Mesenchymal stem cell (in vitro differentiated cells and primary cell): ENCODE measurements around the gene STK17A.
A peak's percentile ranks its signal among the peaks of the same experiment; 100 is the strongest.

Source experiments
- DNase-seq: peaks from one replicate; pipeline ENCODE4 v3.0.0-alpha.2; 2013
- H2AFZ ChIP-seq: one replicate; pipeline ENCODE4 v1.6.1; 2013; ENCODE audit warnings: low read depth, mild to moderate bottlenecking, control low read depth, inconsistent platforms, low read length, moderate library complexity
- H2AK5ac ChIP-seq: 2 replicates; pipeline ENCODE4 v1.6.1; 2013; ENCODE audit warnings: low read length, moderate library complexity, mild to moderate bottlenecking, inconsistent platforms; ENCODE audit not compliant: severe bottlenecking
- H2BK120ac ChIP-seq: one replicate; pipeline ENCODE4 v1.6.1; 2013; ENCODE audit warnings: low read depth, mild to moderate bottlenecking, inconsistent platforms, low read length, moderate library complexity
- H2BK12ac ChIP-seq, 2 experiments: one replicate each; pipeline ENCODE4 v1.6.1; 2013; ENCODE audit warnings: inconsistent platforms in 2 of 2, low read length in 2 of 2, mild to moderate bottlenecking in 2 of 2, moderate library complexity in 2 of 2, control low read depth in 1 of 2
- H2BK15ac ChIP-seq: one replicate; pipeline ENCODE4 v1.6.1; 2013; ENCODE audit warnings: mild to moderate bottlenecking, low read depth, inconsistent platforms; ENCODE audit not compliant: poor library complexity, severe bottlenecking
- H2BK5ac ChIP-seq: 2 replicates; pipeline ENCODE4 v1.6.1; 2013; ENCODE audit warnings: low read depth, mild to moderate bottlenecking, low read length, control low read depth, inconsistent platforms; ENCODE audit not compliant: poor library complexity, severe bottlenecking
- H3K14ac ChIP-seq, 2 experiments: one replicate each; pipeline ENCODE4 v1.6.1; 2013; ENCODE audit warnings: inconsistent platforms in 2 of 2, low read length in 2 of 2, control low read depth in 1 of 2, mild to moderate bottlenecking in 1 of 2, moderate library complexity in 1 of 2
- H3K18ac ChIP-seq, 2 experiments: one replicate each; pipeline ENCODE4 v1.6.1; 2013; ENCODE audit warnings: inconsistent platforms in 2 of 2, low read length in 2 of 2, control low read depth in 1 of 2, low read depth in 1 of 2, mild to moderate bottlenecking in 1 of 2
- H3K23ac ChIP-seq, 2 experiments: one replicate each; pipeline ENCODE4 v1.6.1; 2013; ENCODE audit warnings: inconsistent platforms in 2 of 2, low read length in 2 of 2, mild to moderate bottlenecking in 2 of 2, moderate library complexity in 2 of 2, control low read depth in 1 of 2
- H3K27ac ChIP-seq: 2 replicates; pipeline ENCODE4 v1.5.1; 2013; ENCODE audit warnings: mild to moderate bottlenecking, moderate library complexity, low read length, control low read depth, inconsistent platforms; ENCODE audit not compliant: poor library complexity, severe bottlenecking
- H3K27me3 ChIP-seq, 2 experiments: 2 replicates each; pipeline versions ENCODE4 v1.6.1 to v1.7.0; 2013; ENCODE audit warnings: low read length in 2 of 2, mild to moderate bottlenecking in 2 of 2, moderate library complexity in 2 of 2, control low read depth in 1 of 2, inconsistent platforms in 1 of 2; ENCODE audit not compliant: control insufficient read depth in 1 of 2, insufficient read depth in 1 of 2
- H3K36me3 ChIP-seq, 2 experiments: 2 replicates each; pipeline versions ENCODE4 v1.6.1 to v1.7.0; 2013; ENCODE audit warnings: low read length in 2 of 2, control low read depth in 1 of 2, inconsistent platforms in 1 of 2, low read depth in 1 of 2, mild to moderate bottlenecking in 1 of 2; ENCODE audit not compliant: insufficient read depth in 2 of 2, control insufficient read depth in 1 of 2
- H3K4ac ChIP-seq, 2 experiments: one replicate each; pipeline ENCODE4 v1.6.1; 2013; ENCODE audit warnings: inconsistent platforms in 2 of 2, low read length in 2 of 2, mild to moderate bottlenecking in 2 of 2, moderate library complexity in 2 of 2, control low read depth in 1 of 2, low read depth in 1 of 2
- H3K4me1 ChIP-seq: 2 replicates; pipeline ENCODE4 v1.6.1; 2013; ENCODE audit warnings: low read depth, low read length, control low read depth; ENCODE audit not compliant: control insufficient read depth, insufficient read depth
- H3K4me2 ChIP-seq: 2 replicates; pipeline ENCODE4 v1.6.1; 2013; ENCODE audit warnings: low read length, mild to moderate bottlenecking, inconsistent platforms; ENCODE audit not compliant: poor library complexity, severe bottlenecking
- H3K4me3 ChIP-seq, 2 experiments: 2 replicates each; pipeline versions ENCODE4 v1.5.1 to v1.7.0; 2013; ENCODE audit warnings: low read length in 2 of 2, mild to moderate bottlenecking in 2 of 2, control low read depth in 1 of 2, low read depth in 1 of 2; ENCODE audit not compliant: insufficient read depth in 1 of 2
- H3K79me1 ChIP-seq: replicated peaks from 2 replicates; pipeline ENCODE4 v1.6.1; 2013; ENCODE audit warnings: mild to moderate bottlenecking, control low read depth, low read length, inconsistent platforms; ENCODE audit not compliant: poor library complexity, severe bottlenecking
- H3K9ac ChIP-seq: 2 replicates; pipeline ENCODE4 v1.7.0; 2013; ENCODE audit warnings: mild to moderate bottlenecking, low read length, moderate library complexity
- H3K9me3 ChIP-seq: 2 replicates; pipeline ENCODE4 v1.7.0; 2013; ENCODE audit warnings: mild to moderate bottlenecking, low read length; ENCODE audit not compliant: control insufficient read depth
- H4K8ac ChIP-seq: one replicate; pipeline ENCODE4 v1.6.1; 2013; ENCODE audit warnings: inconsistent platforms, mild to moderate bottlenecking, low read length, moderate library complexity
- H4K91ac ChIP-seq: one replicate; pipeline ENCODE4 v1.6.1; 2013; ENCODE audit warnings: mild to moderate bottlenecking, low read length, inconsistent platforms
- WGBS: methylation state at CpG from one replicate; pipeline ENCODE4 v1.1.7; 2013; ENCODE audit warnings: mixed read lengths; 5-methylcytosine and 5-hydroxymethylcytosine counted together

Gene STK17A

DNA sequence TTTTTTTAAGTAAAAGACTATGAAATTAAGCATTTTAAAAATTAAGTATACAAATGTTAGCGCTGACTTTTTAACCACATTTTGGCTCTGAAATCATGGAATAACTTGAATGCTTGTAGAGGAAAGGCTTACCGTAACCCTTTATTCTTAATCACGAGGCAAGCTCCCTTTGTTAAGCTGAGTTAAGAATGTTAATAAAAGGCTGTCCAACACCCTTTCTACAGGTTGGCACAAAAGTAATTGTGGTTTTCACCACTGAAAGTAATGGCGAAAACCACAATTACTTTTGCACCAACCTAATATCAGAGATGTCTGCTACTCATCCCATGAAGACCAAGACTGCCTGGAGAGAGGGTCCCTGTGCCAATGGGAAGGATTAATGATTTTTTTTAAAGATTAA is 70.6 kb downstream of the STK17A start:
- Histone ChIP-seq H3K23ac (no peak overlapping the region), H3K9me3 (no peaks in the 10 kb centered on the region)
- WGBS, result 100% methylated on average over 3 of the region's 4 CpGs

GRCh38 chr7:43653891-43654504 is 71.1 kb downstream of the STK17A start:
- no peak overlapping the region for H4K91ac ChIP-seq
- H3K79me1 ChIP-seq, result peaks cover 20% of the 10 kb centered on the region
- no peaks in the 10 kb centered on the region for H3K27me3 ChIP-seq
- H2BK12ac ChIP-seq, result peak overlapping the region in 1 of 2 experiments; percentile 66
- no peaks in the 10 kb centered on the region for H3K9me3 ChIP-seq
- H3K4me2 ChIP-seq, result no peak overlapping the region
- peaks cover 17% of the 10 kb centered on the region for H3K4me1 ChIP-seq
- no peak overlapping the region for H2BK15ac ChIP-seq
- H3K9ac ChIP-seq, result no peak overlapping the region
- H2AK5ac ChIP-seq, result no peak overlapping the region
- H3K27ac ChIP-seq, result no peak overlapping the region
- no peak overlapping the region for H2AFZ ChIP-seq
- H4K8ac ChIP-seq, result no peak overlapping the region
- no peak overlapping the region for H3K14ac ChIP-seq
- DNase-seq, result no peak
- WGBS, result 97% methylated on average over 2 of the region's 4 CpGs
- H2BK5ac ChIP-seq, result no peak overlapping the region
- H2BK120ac ChIP-seq, result no peak overlapping the region
- no peaks in the 10 kb centered on the region for H3K36me3 ChIP-seq
- H3K23ac ChIP-seq, result no peak overlapping the region
- H3K18ac ChIP-seq, result peak overlapping the region in 1 of 2 experiments; percentile 60
- peak overlapping the region in 1 of 2 experiments; percentile 61 for H3K4ac ChIP-seq
- peak overlapping the region in 1 of 2 experiments; percentile 1 for H3K4me3 ChIP-seq

More for the DNA sequence above, 70.6 kb downstream of the STK17A start:
- Histone ChIP-seq H4K91ac (no peak overlapping the region), H3K18ac (peak overlapping the region in 1 of 2 experiments; percentile 38), H3K27ac (no peak overlapping the region), H2BK12ac (no peak overlapping the region), H3K14ac (no peak overlapping the region), H2AFZ (no peak overlapping the region), H2BK120ac (no peak overlapping the region), H3K79me1 (peaks cover 20% of the 10 kb centered on the region), H3K4me3 (no peak overlapping the region), H4K8ac (no peak overlapping the region), H3K36me3 (no peaks in the 10 kb centered on the region), H3K4ac (no peak overlapping the region), H3K27me3 (no peaks in the 10 kb centered on the region), H3K4me2 (no peak overlapping the region), H2BK5ac (no peak overlapping the region), H3K9ac (no peak overlapping the region), H2AK5ac (no peak overlapping the region), H3K4me1 (peaks cover 16% of the 10 kb centered on the region), H2BK15ac (no peak overlapping the region)
- DNase-seq, result no peak

- Histone ChIP-seq H3K79me1 (peaks cover 22% of the 10 kb centered on the region), H2BK120ac (no peak overlapping the region), H4K8ac (peak overlapping the region; percentile 51), H3K9me3 (no peaks in the 10 kb centered on the region), H3K4me3 (no peak overlapping the region), H2BK5ac (no peak overlapping the region), H3K4me2 (no peak overlapping the region), H3K4ac (no peak overlapping the region), H3K36me3 (no peaks in the 10 kb centered on the region), H3K27ac (no peak overlapping the region), H4K91ac (no peak overlapping the region), H3K27me3 (no peaks in the 10 kb centered on the region), H2BK15ac (no peak overlapping the region), H2BK12ac (no peak overlapping the region), H3K14ac (no peak overlapping the region), H2AK5ac (peak overlapping the region; percentile 81), H3K18ac (peak overlapping the region in 1 of 2 experiments; percentile 52), H3K4me1 (peaks cover 14% of the 10 kb centered on the region), H2AFZ (no peak overlapping the region), H3K23ac (no peak overlapping the region), H3K9ac (no peak overlapping the region)
- DNase-seq, result no peak
- 97% methylated on average over 2 of the region's 3 CpGs for WGBS
Measured at GRCh38 chr7:43655584-43655983, 72.7 kb downstream of the STK17A start.

DNA sequence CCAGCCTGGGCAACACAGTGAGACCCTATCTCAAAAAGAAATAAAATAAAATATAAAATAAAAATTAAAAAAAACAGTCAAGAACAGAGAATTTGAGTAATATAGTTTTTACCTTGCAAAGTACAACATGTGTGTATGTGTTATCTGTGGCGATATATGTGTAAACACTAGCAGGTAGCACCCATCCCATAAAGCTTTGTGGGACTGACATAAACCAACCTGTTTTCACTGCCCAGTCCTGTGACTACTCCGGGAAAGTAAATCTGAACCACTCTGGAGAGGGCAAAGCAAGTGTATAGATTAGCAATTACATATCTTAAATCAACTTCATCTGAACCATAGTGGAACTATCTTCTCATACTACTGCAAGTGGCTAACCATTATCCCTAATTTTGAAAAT is 74.1 kb downstream of the STK17A start:
- Histone ChIP-seq H2BK15ac (no peak overlapping the region), H3K23ac (no peak overlapping the region), H2AFZ (no peak overlapping the region), H3K9me3 (no peaks in the 10 kb centered on the region), H3K27me3 (no peaks in the 10 kb centered on the region), H4K91ac (no peak overlapping the region), H3K14ac (no peak overlapping the region), H2BK120ac (no peak overlapping the region), H2AK5ac (no peak overlapping the region), H3K79me1 (peaks cover 18% of the 10 kb centered on the region), H3K36me3 (no peaks in the 10 kb centered on the region), H2BK5ac (no peak overlapping the region), H2BK12ac (no peak overlapping the region), H3K4ac (no peak overlapping the region), H3K4me3 (no peak overlapping the region), H3K4me2 (no peak overlapping the region), H3K27ac (no peak overlapping the region), H3K18ac (no peak overlapping the region), H3K4me1 (peaks cover 5% of the 10 kb centered on the region), H4K8ac (no peak overlapping the region), H3K9ac (no peak overlapping the region)
- WGBS, result 100% methylated on average over 1 of the region's 2 CpGs
- DNase-seq, result no peak
